Heart right ventricle (tissue), 16 donors: ENCODE data around the gene TEX22. TPM values are rescaled to one million over a fixed set of nuclear protein-coding genes. Genes with fewer than 3 reads are reported as not detected.
A peak's percentile ranks its signal among the peaks of the same experiment; 100 is the strongest.
"Not testable (repeated sequence)": the region's sequence is repeated elsewhere in the genome, so short reads cannot be mapped to it uniquely, and the experiment has no call there.

Experiments used
- ATAC-seq, 8 donors: fragments of 200-7000 bp; cut with Tn5 transposase; one replicate each; pipeline ENCODE4 v1.9.1; 2020; ENCODE audit warnings: mild to moderate bottlenecking in 8 of 8, moderate library complexity in 8 of 8, moderate number of reproducible peaks in 1 of 8
- DNase-seq, 2 donors: peaks; one replicate each; pipeline ENCODE4 v3.0.0-alpha.2; 2020
- H3K27ac ChIP-seq, 10 donors: fragments of 200-600 bp; sonication (generic) in 2 of 10; one replicate each; pipeline versions ENCODE4 v1.5.0 to v1.8.0; 2020 to 2022; ENCODE audit warnings: mild to moderate bottlenecking in 3 of 10
- H3K27me3 ChIP-seq, 7 donors: fragments of 200-600 bp; one replicate each; pipeline ENCODE4 v1.8.0; 2021 to 2022; ENCODE audit warnings: mild to moderate bottlenecking in 2 of 7
- H3K36me3 ChIP-seq, 9 donors: fragments of 200-600 bp; sonication (generic) in 1 of 9; one replicate each; pipeline versions ENCODE4 v1.5.0 to v1.8.0; 2020 to 2022; ENCODE audit warnings: mild to moderate bottlenecking in 2 of 9
- H3K4me1 ChIP-seq, 9 donors: fragments of 200-600 bp; sonication (generic) in 1 of 9; one replicate each; pipeline versions ENCODE4 v1.5.0 to v1.8.0; 2020 to 2022; ENCODE audit warnings: mild to moderate bottlenecking in 4 of 9
- H3K4me3 ChIP-seq, 10 donors: fragments of 200-600 bp; sonication (generic) in 2 of 10; one replicate each; pipeline versions ENCODE4 v1.5.0 to v1.8.0; 2020 to 2022; ENCODE audit warnings: mild to moderate bottlenecking in 7 of 10, moderate library complexity in 2 of 10
- H3K9me3 ChIP-seq, 11 donors: fragments of 200-600 bp in 10 of 11; sonication (generic) in 2 of 11; one replicate each; pipeline versions ENCODE4 v1.5.0 to v1.8.0; 2013 to 2022; ENCODE audit warnings: mild to moderate bottlenecking in 2 of 11, control low read depth in 1 of 11, moderate library complexity in 1 of 11
- CTCF ChIP-seq, 9 donors: fragments of 200-600 bp; sonication (generic) in 2 of 9; IDR thresholded peaks; one replicate each; pipeline versions ENCODE4 v1.5.0 to v1.8.0; 2021 to 2022; ENCODE audit warnings: antibody characterized with exemption in 9 of 9, mild to moderate bottlenecking in 5 of 9, moderate library complexity in 1 of 9
- WGBS, 2 donors: extraction: QIAGEN DNeasy Blood & Tissue Kit; methylation state at CpG; one replicate each; pipeline ENCODE4 v1.1.7; 2013; ENCODE audit warnings: inconsistent platforms in 1 of 2; 5-methylcytosine and 5-hydroxymethylcytosine counted together
- intact Hi-C, 10 donors: fragments of 100-400 bp; cut with DNase I; formaldehyde crosslinking; loops; one replicate each; pipeline versions ENCODE4 v1.11.1 to v1.14.2; 2022
- polyA plus RNA-seq, 2 donors: library from polyadenylated mRNA; stranded (reverse); fragments of 200-250 nt; gene quantifications; one replicate each; pipeline ENCODE4 v1.2.3, GENCODE V29; 2013
- total RNA-seq, 10 donors: library from RNA; stranded (reverse); fragmentation: NEBNext Ultra II Directional in 3 of 10; extraction: Animal tissue kit (Norgen Biotek cat#: 25700) in 3 of 10; gene quantifications; one replicate each; pipeline versions ENCODE4 v1.2.1 to v1.2.4, GENCODE V29; 2021 to 2023
- donor health status: Arrhythmogenic right ventricular cardiomyopathy.
- donor health status: ischemic (EF 13 %, LVEDD 7.1; RV severe dilation, severe dysfunction).
- donor health status: healthy with polysubstance abuse.
- donor health status: DM: no; HTN: yes; CAD: no.
- donor health status: DM: no; HTN: no; CAD: no.
- donor health status: ischemic (EF 25% LVEDD 6.9; RV normal size, moderate dysfunction).
- donor health status: ischemic (EF 25% LVEDD 5.7; RV mildly dilated, moderate dysfunction).
- donor health status: healthy.
- donor health status: DM: yes; HTN: yes; CAD: no.
- donor health status: Ischemic cardiomyopathy.
- donor health status: ischemic (EF 35%, LVEDD 5.7; RV mildly dilated, moderate dysfunction).
- donor health status: nonischemic (EF 11% LVEDD 7.7; RV severe dilation, severe dysfunction).
- donor health status: DM: yes; HTN: yes; CAD: no.
- donor health status: PGD.
- donor health status: ischemic (EF 29% LVEDD 5.4; RV normal size, mild dysfunction).
- donor health status: nonischemic (EF 23%, LVEDD 6.1; RV moderate dilation, normal function).

The TEX22 gene
- total and polyA plus RNA-seq, 12 donors, result 0.07 to 2.0 (median 0.66) TPM; not detected in 2

- Histone ChIP-seq H3K36me3 (peaks cover 0 to 68% (median 19%) of the 10 kb centered on the region in 9 donors), H3K4me3 (no peak overlapping the region), H3K27me3 (no peaks in the 10 kb centered on the region), H3K9me3 (peaks cover 0 to under 1% (median 0%) of the 10 kb centered on the region in 11 donors), H3K4me1 (no peaks in the 10 kb centered on the region), H3K27ac (no peak overlapping the region)
- ATAC-seq (peak in 5 of 8 donors; percentile 10 to 28 (median 16)), DNase-seq (no peak)
- 96 to 97% methylated on average over 17 of the region's 17 CpGs for WGBS, 2 donors
- intact Hi-C loops, result loop anchor here in 3 of 10 donors (10.0 kb wide), 3 partner anchors 93 to 383 kb away; partner anchors contain the start of gene AHNAK2 (in 1 of the 3)
- TF ChIP-seq CTCF (IDR thresholded peaks at IDR 0.05), result no peak
Observed at GRCh38 chr14:105357626-105358025, 40.7 kb upstream of the TEX22 start.

- TF ChIP-seq CTCF (IDR thresholded peaks at IDR 0.05), result no peak
- H3K27me3 ChIP-seq, result no peaks in the 10 kb centered on the region
- H3K4me3 ChIP-seq, result no peak overlapping the region
- peaks cover 0 to 4% (median 0%) of the 10 kb centered on the region in 11 donors for H3K9me3 ChIP-seq
- WGBS, 2 donors, result 94 to 97% methylated on average over 24 to 25 of the region's 25 CpGs
- no peak overlapping the region for H3K27ac ChIP-seq
- ATAC-seq (peak in 4 of 8 donors; percentile 5 to 34 (median 22)), DNase-seq (no peak)
- intact Hi-C loops, result loop anchor here in 3 of 10 donors (10.0 kb wide), 3 partner anchors 93 to 383 kb away; partner anchors contain the start of gene AHNAK2 (in 1 of the 3)
- H3K36me3 ChIP-seq, result peaks cover 0 to 68% (median 19%) of the 10 kb centered on the region in 9 donors
- no peaks in the 10 kb centered on the region for H3K4me1 ChIP-seq
Observed at GRCh38 chr14:105358140-105358846, 40.0 kb upstream of the TEX22 start.

- Histone ChIP-seq H3K36me3 (peaks cover 0 to 62% (median 19%) of the 10 kb centered on the region in 9 donors), H3K27me3 (no peaks in the 10 kb centered on the region), H3K9me3 (peaks cover 0 to 4% (median 0%) of the 10 kb centered on the region in 11 donors), H3K4me3 (no peak overlapping the region), H3K4me1 (no peaks in the 10 kb centered on the region), H3K27ac (no peak overlapping the region)
- 94 to 97% methylated on average over 16 of the region's 16 CpGs for WGBS, 2 donors
- TF ChIP-seq CTCF (IDR thresholded peaks at IDR 0.05), result no peak
- intact Hi-C loops, result loop anchor here in 3 of 10 donors (10.0 kb wide), 3 partner anchors 94 to 384 kb away; partner anchors contain the start of gene AHNAK2 (in 1 of the 3)
- DNase-seq (no peak), ATAC-seq (peak in 1 of 8 donors; percentile 20)
Observed at GRCh38 chr14:105358943-105359342, 39.4 kb upstream of the TEX22 start.

- ATAC-seq, H3K27me3 ChIP-seq, intact Hi-C loops, H3K9me3 ChIP-seq, H3K4me1 ChIP-seq, H3K27ac ChIP-seq, H3K4me3 ChIP-seq, DNase-seq: not testable (repeated sequence)
- WGBS, 2 donors, result 96 to 98% methylated on average over 10 of the region's 10 CpGs
- H3K36me3 ChIP-seq, result peaks cover 0 to 43% (median 9%) of the 10 kb centered on the region in 9 donors
Observed at GRCh38 chr14:105361412-105361811, 36.9 kb upstream of the TEX22 start.
